ENCODE results near the gene KDSR. TPM values are rescaled to one million over a fixed set of nuclear protein-coding genes. Genes with fewer than 3 reads are reported as not detected.
A peak's percentile ranks its signal among the peaks of the same experiment; 100 is the strongest.

Gene KDSR
- total RNA-seq, 1 experiment from 2014 or later = 108 TPM

DNA sequence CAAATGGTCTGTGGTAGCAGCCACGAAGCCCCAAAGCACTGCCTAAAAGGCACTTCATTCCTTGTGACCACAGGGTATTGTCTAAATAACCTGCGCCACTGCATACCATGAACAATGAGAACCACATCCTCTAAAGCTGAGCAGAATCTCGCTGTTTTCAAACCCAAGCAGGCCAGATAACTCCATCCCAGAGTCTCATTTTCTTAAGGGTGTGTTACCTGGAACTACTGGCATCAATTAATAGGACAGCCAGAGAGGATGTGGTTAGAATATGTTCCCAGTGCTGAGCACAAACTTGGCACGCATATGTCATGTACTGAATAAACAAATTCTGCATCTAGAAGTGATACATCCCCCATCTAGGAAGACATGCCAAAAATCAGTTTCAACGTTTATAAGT, 42.3 kb upstream of the KDSR start:
- intact Hi-C loops (cut with micrococcal nuclease) = no loop called here
- Mint-ChIP-seq H3K4me1 (ENCODE audit: insufficient read depth, unreplicated experiment) (peaks cover 25% of the 10 kb centered on the region), H3K9me3 (ENCODE audit: unreplicated experiment) (no peaks in the 10 kb centered on the region), H3K27ac (ENCODE audit: low read depth, unreplicated experiment) (peak overlapping the region; percentile 57), H3K36me3 (ENCODE audit: insufficient read depth, unreplicated experiment) (peaks cover 54% of the 10 kb centered on the region), H3K27me3 (ENCODE audit: insufficient read depth, unreplicated experiment) (no peaks in the 10 kb centered on the region), H3K4me3 (ENCODE audit: unreplicated experiment) (no peak overlapping the region)
- TF ChIP-seq, protein P1, sequence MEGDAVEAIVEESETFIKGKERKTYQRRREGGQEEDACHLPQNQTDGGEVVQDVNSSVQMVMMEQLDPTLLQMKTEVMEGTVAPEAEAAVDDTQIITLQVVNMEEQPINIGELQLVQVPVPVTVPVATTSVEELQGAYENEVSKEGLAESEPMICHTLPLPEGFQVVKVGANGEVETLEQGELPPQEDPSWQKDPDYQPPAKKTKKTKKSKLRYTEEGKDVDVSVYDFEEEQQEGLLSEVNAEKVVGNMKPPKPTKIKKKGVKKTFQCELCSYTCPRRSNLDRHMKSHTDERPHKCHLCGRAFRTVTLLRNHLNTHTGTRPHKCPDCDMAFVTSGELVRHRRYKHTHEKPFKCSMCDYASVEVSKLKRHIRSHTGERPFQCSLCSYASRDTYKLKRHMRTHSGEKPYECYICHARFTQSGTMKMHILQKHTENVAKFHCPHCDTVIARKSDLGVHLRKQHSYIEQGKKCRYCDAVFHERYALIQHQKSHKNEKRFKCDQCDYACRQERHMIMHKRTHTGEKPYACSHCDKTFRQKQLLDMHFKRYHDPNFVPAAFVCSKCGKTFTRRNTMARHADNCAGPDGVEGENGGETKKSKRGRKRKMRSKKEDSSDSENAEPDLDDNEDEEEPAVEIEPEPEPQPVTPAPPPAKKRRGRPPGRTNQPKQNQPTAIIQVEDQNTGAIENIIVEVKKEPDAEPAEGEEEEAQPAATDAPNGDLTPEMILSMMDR (IDR thresholded peaks at IDR 0.05; ENCODE audit: unreplicated experiment) = no peak
- peak; percentile 71 for DNase-seq (ENCODE audit: unreplicated experiment)
- no TSS peak for BruUV-seq (replicated peaks)
- ChIA-PET CTCF (interaction anchor here (1.1 to 2.1 kb wide), 3 partner anchors 16 to 97 kb away, joined by 3 to 9 read pairs (median 3); no protein-coding TSS in a partner anchor), POLR2A (interaction anchor here (0.7 to 4.2 kb wide), 11 partner anchors 13 to 69 kb away, joined by 3 to 85 read pairs (median 5); partner anchors contain the start of genes SERPINB5 and VPS4B)

DNA sequence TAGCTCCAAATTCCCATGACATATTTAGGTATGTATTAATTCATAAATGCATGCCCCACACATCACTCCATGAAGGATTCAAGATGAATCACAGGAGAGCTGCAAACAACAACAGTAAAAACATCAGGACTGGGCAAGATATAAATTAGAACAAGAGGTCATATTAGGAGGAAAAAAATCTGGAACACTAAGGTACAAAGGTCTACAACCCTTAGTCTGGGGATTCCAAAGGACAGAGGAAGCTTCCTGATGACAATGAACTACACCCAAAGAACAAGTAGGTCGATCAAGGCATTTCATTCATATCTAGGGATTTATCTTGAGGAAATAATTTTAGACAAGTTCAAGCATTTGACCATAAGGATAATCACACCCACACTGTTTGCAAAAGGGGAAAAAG, 40.7 kb upstream of the KDSR start:
- Mint-ChIP-seq H3K4me3 (ENCODE audit: unreplicated experiment) (no peak overlapping the region), H3K27ac (ENCODE audit: low read depth, unreplicated experiment) (peak overlapping the region; percentile 57), H3K9me3 (ENCODE audit: unreplicated experiment) (no peaks in the 10 kb centered on the region), H3K4me1 (ENCODE audit: insufficient read depth, unreplicated experiment) (peaks cover 25% of the 10 kb centered on the region), H3K27me3 (ENCODE audit: insufficient read depth, unreplicated experiment) (no peaks in the 10 kb centered on the region), H3K36me3 (ENCODE audit: insufficient read depth, unreplicated experiment) (peaks cover 58% of the 10 kb centered on the region)
- DNase-seq (ENCODE audit: unreplicated experiment) = no peak
- TF ChIP-seq, protein P1 (IDR thresholded peaks at IDR 0.05; ENCODE audit: unreplicated experiment) = no peak
- ChIA-PET CTCF (interaction anchor here (2.1 kb wide), 1 partner anchor 32 kb away, joined by 9 read pairs; no protein-coding TSS in a partner anchor), POLR2A (interaction anchor here (0.5 to 3.5 kb wide), 7 partner anchors 12 to 99 kb away, joined by 3 to 22 read pairs (median 5); partner anchors contain the start of gene SERPINB5)
- no TSS peak for BruUV-seq (replicated peaks)
- intact Hi-C loops (cut with micrococcal nuclease) = no loop called here

DNA sequence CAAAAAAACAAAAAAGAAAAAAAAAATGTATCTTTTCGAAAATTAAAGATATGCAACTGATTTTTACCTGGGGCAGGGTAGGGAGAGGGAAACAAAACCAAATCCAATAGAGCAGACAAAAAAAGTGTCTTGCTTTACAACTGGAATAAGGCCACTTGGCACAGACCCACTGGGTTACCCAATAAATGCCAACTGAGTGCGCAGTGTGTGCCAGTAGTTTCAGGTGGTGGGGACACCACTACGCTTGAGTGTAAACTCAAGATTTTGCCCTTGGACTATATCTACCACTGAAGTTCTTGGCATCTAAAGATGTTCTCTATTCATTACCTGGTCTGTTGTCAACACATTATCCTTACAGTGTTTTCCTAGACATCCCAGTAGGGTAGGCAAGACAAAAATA, 39.0 kb upstream of the KDSR start:
- TF ChIP-seq, protein P1 (IDR thresholded peaks at IDR 0.05; ENCODE audit: unreplicated experiment) = no peak
- no TSS peak for BruUV-seq (replicated peaks)
- CTCF ChIA-PET = no interaction called here
- intact Hi-C loops (cut with micrococcal nuclease) = no loop called here
- Mint-ChIP-seq H3K4me3 (ENCODE audit: unreplicated experiment) (no peak overlapping the region), H3K27me3 (ENCODE audit: insufficient read depth, unreplicated experiment) (no peaks in the 10 kb centered on the region), H3K36me3 (ENCODE audit: insufficient read depth, unreplicated experiment) (peaks cover 69% of the 10 kb centered on the region), H3K9me3 (ENCODE audit: unreplicated experiment) (no peaks in the 10 kb centered on the region), H3K4me1 (ENCODE audit: insufficient read depth, unreplicated experiment) (peaks cover 25% of the 10 kb centered on the region), H3K27ac (ENCODE audit: low read depth, unreplicated experiment) (peak overlapping the region; percentile 57)
- POLR2A ChIA-PET = no interaction called here
- peak; percentile 82 for DNase-seq (ENCODE audit: unreplicated experiment)

DNA sequence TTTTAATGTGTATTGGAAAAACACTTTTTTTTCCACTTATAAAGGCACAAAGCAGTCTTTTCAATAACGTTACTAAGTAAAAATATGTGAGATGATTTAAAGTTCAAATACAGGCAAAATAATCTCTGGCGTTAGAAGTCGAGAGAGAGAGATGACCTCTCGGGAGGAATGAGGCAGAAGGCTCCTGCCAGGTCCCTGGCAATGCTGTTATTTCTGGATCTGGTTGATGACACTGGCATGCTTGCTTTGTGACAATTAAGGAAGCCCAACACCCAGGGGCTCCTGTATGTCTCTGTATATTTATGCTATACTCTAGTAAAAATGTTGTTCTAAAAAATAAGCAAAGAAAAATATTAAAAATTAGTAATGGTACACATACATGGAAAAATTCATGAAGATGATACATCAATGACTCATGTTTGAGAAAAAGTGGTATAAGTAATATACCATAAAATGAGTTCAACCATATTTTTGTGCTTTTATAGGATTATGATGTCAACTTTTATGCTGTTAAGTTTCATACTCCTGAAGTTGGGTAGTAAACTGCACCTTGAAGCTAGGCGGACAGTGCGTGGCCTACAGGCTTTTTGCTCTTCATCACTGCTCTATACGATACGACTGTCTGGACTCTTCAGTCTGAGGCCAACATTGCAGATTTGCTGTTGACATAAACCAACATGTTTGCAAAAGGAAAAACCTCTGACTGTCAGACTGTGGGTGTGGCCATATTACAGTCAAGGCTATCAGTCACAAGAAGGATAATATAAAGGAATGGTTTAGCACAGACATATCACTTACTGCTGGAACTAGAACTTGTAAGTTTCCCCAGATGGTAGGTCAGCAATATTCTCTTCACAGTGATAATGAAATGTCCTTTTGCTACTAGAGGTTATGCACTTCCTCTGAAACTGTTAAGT, 35.5 kb upstream of the KDSR start:
- Mint-ChIP-seq H3K36me3 (ENCODE audit: insufficient read depth, unreplicated experiment) (peaks cover 84% of the 10 kb centered on the region), H3K4me3 (ENCODE audit: unreplicated experiment) (no peak overlapping the region), H3K4me1 (ENCODE audit: insufficient read depth, unreplicated experiment) (peaks cover 12% of the 10 kb centered on the region), H3K27me3 (ENCODE audit: insufficient read depth, unreplicated experiment) (no peaks in the 10 kb centered on the region), H3K9me3 (ENCODE audit: unreplicated experiment) (no peaks in the 10 kb centered on the region), H3K27ac (ENCODE audit: low read depth, unreplicated experiment) (no peak overlapping the region)
- ChIA-PET CTCF (no interaction called here), POLR2A (no interaction called here)
- BruUV-seq (replicated peaks) = no TSS peak
- intact Hi-C loops (cut with micrococcal nuclease) = no loop called here
- TF ChIP-seq, protein P1 (IDR thresholded peaks at IDR 0.05; ENCODE audit: unreplicated experiment) = no peak
- DNase-seq (ENCODE audit: unreplicated experiment) = no peak

Data from MCF 10A (cell line).